ENCODE measurements around the gene TRIM74. TPM values are rescaled to one million over a fixed set of nuclear protein-coding genes. Genes with fewer than 3 reads are reported as not detected.

The TRIM74 gene
- total RNA-seq, 1 experiment from 2014 or later, result not detected

GRCh38 chr7:72924733-72925545 lies 44.3 kb downstream of the TRIM74 start, which contains the start of gene POM121:
TSS of gene POM121 (plus strand) at chr7:72925095. CDS start at chr7:72925122, 27 bp downstream.
- Histone ChIP-seq H2AFZ (ENCODE audit: low read length) (peak within 1 kb of the TSS; percentile 79), H3K36me3 (ENCODE audit: low read depth, low read length) (peaks cover 28% of the 10 kb centered on the region), H3K9me2 (replicated peaks; ENCODE audit: low read length) (no peaks in the 10 kb centered on the region), H3K27me3 (ENCODE audit: low read length) (no peaks in the 10 kb centered on the region), H3K9ac (ENCODE audit: low read length) (peak within 1 kb of the TSS; percentile 87), H3K4me3 (ENCODE audit: low read length) (peak within 1 kb of the TSS; percentile 95), H3K79me2 (ENCODE audit: low read length) (peaks cover 35% of the 10 kb centered on the region), H3K4me2 (ENCODE audit: low read length) (peak within 1 kb of the TSS; percentile 96), H3F3A (ENCODE audit: low read length, unreplicated experiment) (no peaks in the 10 kb centered on the region), H3K4me1 (ENCODE audit: insufficient read depth, low read length) (no peaks in the 10 kb centered on the region; the same call in 1 of the 2 replicates), H3K9me3 (ENCODE audit: low read length) (no peaks in the 10 kb centered on the region), H4K20me1 (ENCODE audit: low read length) (0 out of 2 replicates have a peak, but pooled peaks cover 5% of the 10 kb centered on the region), H3K27ac (ENCODE audit: low read length) (peak within 1 kb of the TSS; percentile 59)
- ATAC-seq (peak; percentile 84), DNase-seq (peak; percentile 88)
- BruUV-seq (replicated peaks), result no TSS peak
- ChIA-PET POLR2A (ENCODE audit: unreplicated experiment) (no interaction called here), CTCF (no interaction called here)
- intact Hi-C loops (cut with micrococcal nuclease), result loop anchor here (2.0 kb wide), 1 partner anchor 96 kb away; the partner anchor contains the start of gene TYW1B
- no peak for TF ChIP-seq EZH2phosphoT487 (IDR thresholded peaks at IDR 0.05; ENCODE audit: borderline replicate concordance, low read length)
- TF ChIP-seq EZH2 (IDR thresholded peaks at IDR 0.05; ENCODE audit: low read length, unreplicated experiment), result no peak
- TF ChIP-seq, protein P1, sequence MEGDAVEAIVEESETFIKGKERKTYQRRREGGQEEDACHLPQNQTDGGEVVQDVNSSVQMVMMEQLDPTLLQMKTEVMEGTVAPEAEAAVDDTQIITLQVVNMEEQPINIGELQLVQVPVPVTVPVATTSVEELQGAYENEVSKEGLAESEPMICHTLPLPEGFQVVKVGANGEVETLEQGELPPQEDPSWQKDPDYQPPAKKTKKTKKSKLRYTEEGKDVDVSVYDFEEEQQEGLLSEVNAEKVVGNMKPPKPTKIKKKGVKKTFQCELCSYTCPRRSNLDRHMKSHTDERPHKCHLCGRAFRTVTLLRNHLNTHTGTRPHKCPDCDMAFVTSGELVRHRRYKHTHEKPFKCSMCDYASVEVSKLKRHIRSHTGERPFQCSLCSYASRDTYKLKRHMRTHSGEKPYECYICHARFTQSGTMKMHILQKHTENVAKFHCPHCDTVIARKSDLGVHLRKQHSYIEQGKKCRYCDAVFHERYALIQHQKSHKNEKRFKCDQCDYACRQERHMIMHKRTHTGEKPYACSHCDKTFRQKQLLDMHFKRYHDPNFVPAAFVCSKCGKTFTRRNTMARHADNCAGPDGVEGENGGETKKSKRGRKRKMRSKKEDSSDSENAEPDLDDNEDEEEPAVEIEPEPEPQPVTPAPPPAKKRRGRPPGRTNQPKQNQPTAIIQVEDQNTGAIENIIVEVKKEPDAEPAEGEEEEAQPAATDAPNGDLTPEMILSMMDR (conservative IDR thresholded peaks at IDR 0.05; ENCODE audit: low read depth, low read length), result no peak

DNA sequence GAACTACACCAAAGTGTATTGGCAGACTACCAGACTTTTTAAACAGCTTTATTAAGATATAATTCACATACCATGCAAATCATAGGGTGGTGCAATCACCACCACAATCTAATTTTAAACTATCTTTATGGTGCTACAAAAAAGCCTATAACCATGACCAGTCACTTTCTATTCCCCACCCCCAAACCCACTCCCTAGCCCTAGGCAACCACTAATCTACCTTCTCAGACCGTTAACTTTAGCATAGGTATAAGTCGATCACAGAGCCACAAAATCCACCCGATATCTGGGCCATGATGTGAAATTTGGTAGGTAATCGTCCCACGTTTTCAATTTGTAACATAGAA lies 44.9 kb downstream of the TRIM74 start:
- ChIA-PET CTCF (no interaction called here), POLR2A (ENCODE audit: unreplicated experiment) (no interaction called here)
- TF ChIP-seq, protein P1 (conservative IDR thresholded peaks at IDR 0.05; ENCODE audit: low read depth, low read length), result no peak
- TF ChIP-seq EZH2 (IDR thresholded peaks at IDR 0.05; ENCODE audit: low read length, unreplicated experiment), result no peak
- no peaks in the 10 kb centered on the region for H3F3A ChIP-seq (ENCODE audit: low read length, unreplicated experiment)
- H3K9me3 ChIP-seq (ENCODE audit: low read length), result no peaks in the 10 kb centered on the region
- no peak for DNase-seq
- peak; percentile 51 for ATAC-seq
- peak overlapping the region; percentile 95 for H3K4me3 ChIP-seq (ENCODE audit: low read length)
- H3K27ac ChIP-seq (ENCODE audit: low read length), result peak overlapping the region; percentile 59
- intact Hi-C loops (cut with micrococcal nuclease), result loop anchor here (2.0 kb wide), 1 partner anchor 96 kb away; the partner anchor contains the start of gene TYW1B
- H3K36me3 ChIP-seq (ENCODE audit: low read depth, low read length), result peaks cover 27% of the 10 kb centered on the region
- H3K4me2 ChIP-seq (ENCODE audit: low read length), result peak overlapping the region; percentile 96
- H3K79me2 ChIP-seq (ENCODE audit: low read length), result peaks cover 41% of the 10 kb centered on the region
- H3K4me1 ChIP-seq (ENCODE audit: insufficient read depth, low read length), result no peaks in the 10 kb centered on the region; the same call in 1 of the 2 replicates
- H3K27me3 ChIP-seq (ENCODE audit: low read length), result no peaks in the 10 kb centered on the region
- TSS peak; percentile 97 for BruUV-seq (replicated peaks)
- 0 out of 2 replicates have a peak, but pooled peaks cover 5% of the 10 kb centered on the region for H4K20me1 ChIP-seq (ENCODE audit: low read length)
- H2AFZ ChIP-seq (ENCODE audit: low read length), result peak overlapping the region; percentile 79
- no peaks in the 10 kb centered on the region for H3K9me2 ChIP-seq (replicated peaks; ENCODE audit: low read length)
- H3K9ac ChIP-seq (ENCODE audit: low read length), result peak overlapping the region; percentile 87

DNA sequence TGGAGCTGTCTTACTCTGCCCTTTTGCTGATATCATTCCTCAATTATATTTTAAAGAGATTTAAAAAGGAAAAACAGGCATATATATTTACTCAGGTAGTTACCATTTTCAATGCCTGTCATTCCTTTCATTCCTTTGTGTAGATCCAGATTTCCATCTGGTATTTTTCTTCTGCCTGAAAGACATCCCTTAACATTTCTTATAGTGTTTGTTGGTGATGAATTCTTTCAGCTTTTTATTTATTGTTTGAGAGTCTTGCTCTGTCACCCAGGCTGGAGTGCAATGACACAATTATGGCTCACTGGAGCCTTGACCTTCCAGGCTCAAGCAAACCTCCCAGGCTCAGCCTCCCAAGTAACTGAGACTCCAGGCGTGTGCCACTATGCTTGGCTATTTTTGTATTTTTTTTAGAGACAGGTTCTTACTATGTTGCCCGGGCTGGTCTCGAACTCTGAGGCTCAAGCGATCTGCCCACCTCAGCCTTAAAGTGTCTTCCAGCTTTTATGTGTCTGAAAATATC lies 50.0 kb downstream of the TRIM74 start:
- no peak overlapping the region for H3K4me3 ChIP-seq (ENCODE audit: low read length)
- H3K4me2 ChIP-seq (ENCODE audit: low read length), result no peak overlapping the region
- H3F3A ChIP-seq (ENCODE audit: low read length, unreplicated experiment), result no peaks in the 10 kb centered on the region
- H3K9me3 ChIP-seq (ENCODE audit: low read length), result no peaks in the 10 kb centered on the region
- H3K9me2 ChIP-seq (replicated peaks; ENCODE audit: low read length), result no peaks in the 10 kb centered on the region
- intact Hi-C loops (cut with micrococcal nuclease), result no loop called here
- ATAC-seq (no peak), DNase-seq (no peak)
- no peak overlapping the region for H2AFZ ChIP-seq (ENCODE audit: low read length)
- no peaks in the 10 kb centered on the region for H4K20me1 ChIP-seq (ENCODE audit: low read length)
- TF ChIP-seq EZH2 (IDR thresholded peaks at IDR 0.05; ENCODE audit: low read length, unreplicated experiment) (no peak), EZH2phosphoT487 (IDR thresholded peaks at IDR 0.05; ENCODE audit: borderline replicate concordance, low read length) (no peak)
- TF ChIP-seq, protein P1 (conservative IDR thresholded peaks at IDR 0.05; ENCODE audit: low read depth, low read length), result no peak
- peaks cover 32% of the 10 kb centered on the region for H3K79me2 ChIP-seq (ENCODE audit: low read length)
- no peak overlapping the region for H3K27ac ChIP-seq (ENCODE audit: low read length)
- no TSS peak for BruUV-seq (replicated peaks)
- H3K27me3 ChIP-seq (ENCODE audit: low read length), result no peaks in the 10 kb centered on the region
- ChIA-PET CTCF (no interaction called here), POLR2A (ENCODE audit: unreplicated experiment) (no interaction called here)
- no peaks in the 10 kb centered on the region for H3K4me1 ChIP-seq (ENCODE audit: insufficient read depth, low read length)
- no peak overlapping the region for H3K9ac ChIP-seq (ENCODE audit: low read length)
- 0 out of 2 replicates have a peak, but pooled peaks cover 3% of the 10 kb centered on the region for H3K36me3 ChIP-seq (ENCODE audit: low read depth, low read length)
